Upper lobe of left lung (tissue), 6 donors: ENCODE data around the gene NUP188. TPM values are rescaled to one million over a fixed set of nuclear protein-coding genes. Genes with fewer than 3 reads are reported as not detected.

Source experiments
- ATAC-seq, 2 donors: fragments of 200-7000 bp; cut with Tn5 transposase; one replicate each; pipeline ENCODE4 v1.9.1; 2022; ENCODE audit warnings: mild to moderate bottlenecking in 2 of 2, moderate library complexity in 2 of 2; ENCODE audit not compliant: low FRiP score in 2 of 2
- DNase-seq, 2 donors: peaks; one replicate each; pipeline ENCODE4 v3.0.0-alpha.2; 2019 to 2020
- H3K27ac ChIP-seq, 4 donors: fragments of 200-600 bp; sonication (generic); one replicate each; pipeline ENCODE4 v1.5.1; 2016 to 2019
- H3K27me3 ChIP-seq, 4 donors: fragments of 200-600 bp; sonication (generic); one replicate each; pipeline ENCODE4 v1.5.1; 2017 to 2019
- H3K36me3 ChIP-seq, 4 donors: fragments of 200-600 bp; sonication (generic); one replicate each; pipeline ENCODE4 v1.5.1; 2016 to 2019
- H3K4me1 ChIP-seq, 4 donors: fragments of 200-600 bp; sonication (generic); one replicate each; pipeline ENCODE4 v1.5.1; 2018 to 2019
- H3K4me3 ChIP-seq, 4 donors: fragments of 200-600 bp; sonication (generic); one replicate each; pipeline ENCODE4 v1.5.1; 2017 to 2019; ENCODE audit warnings: mild to moderate bottlenecking in 2 of 4, moderate library complexity in 1 of 4
- H3K9me3 ChIP-seq, 4 donors: fragments of 200-600 bp; sonication (generic); one replicate each; pipeline ENCODE4 v1.5.1; 2018 to 2019
- CTCF ChIP-seq, 6 experiments: fragments of 450-650 bp in 4 of 6; fragments of 200-600 bp in 2 of 6; sonication (generic) in 2 of 6; IDR thresholded peaks; one replicate each; pipeline ENCODE4 v1.5.1; 2016 to 2019; ENCODE audit warnings: antibody characterized with exemption in 6 of 6
- EP300 ChIP-seq, 4 donors: sonication (generic); formaldehyde crosslinking; IDR thresholded peaks; one replicate each; pipeline ENCODE4 v1.5.1; 2017; ENCODE audit warnings: antibody characterized with exemption in 4 of 4, control low read depth in 2 of 4
- POLR2A ChIP-seq, 4 donors: fragments of 450-650 bp; IDR thresholded peaks; one replicate each; pipeline ENCODE4 v1.5.1; 2016 to 2017; ENCODE audit warnings: antibody characterized with exemption in 4 of 4, mild to moderate bottlenecking in 2 of 4
- POLR2AphosphoS5 ChIP-seq, 2 donors: sonication (generic); formaldehyde crosslinking; IDR thresholded peaks; one replicate each; pipeline ENCODE4 v1.5.1; 2017; ENCODE audit warnings: antibody characterized with exemption in 2 of 2
- WGBS, 2 donors: methylation state at CpG; one replicate each; pipeline ENCODE4 v1.1.5; 2017 to 2018; 5-methylcytosine and 5-hydroxymethylcytosine counted together
- total RNA-seq, 6 donors: library from RNA; depleted of rRNA in 4 of 6; stranded (reverse); fragments of >200 nt in 4 of 6; gene quantifications; one replicate each; pipeline versions ENCODE4 v1.1.0 to v1.2.1, GENCODE V29; 2016 to 2021
- donor health status: DM: no; HTN: no; CAD: no; lungs with moderate emphysema.
- donor health status: DM: no; HTN: yes; CAD: no; lungs with severe emphysema.

NUP188 gene
- total RNA-seq, 6 donors from 2014 or later = 30.4 to 225 (median 50.1) TPM

- no peak overlapping the region for H3K27ac ChIP-seq
- peaks cover 19 to 26% (median 23%) of the 10 kb centered on the region in 4 donors for H3K4me1 ChIP-seq
- no peak overlapping the region for H3K4me3 ChIP-seq
- TF ChIP-seq POLR2AphosphoS5 (IDR thresholded peaks at IDR 0.05) = no peak
- no peak for TF ChIP-seq POLR2A (IDR thresholded peaks at IDR 0.05)
- no peak for TF ChIP-seq EP300 (IDR thresholded peaks at IDR 0.05)
- TF ChIP-seq CTCF (IDR thresholded peaks at IDR 0.05) = no peak
- H3K9me3 ChIP-seq = no peaks in the 10 kb centered on the region
- 96 to 98% methylated on average over 8 to 12 of the region's 12 CpGs for WGBS, 2 donors
- no peak for ATAC-seq
- H3K36me3 ChIP-seq = peaks cover 16 to 45% (median 28%) of the 10 kb centered on the region in 4 donors
- H3K27me3 ChIP-seq = no peaks in the 10 kb centered on the region
- no peak for DNase-seq
Measured at GRCh38 chr9:129040113-129040643, 92.7 kb downstream of the NUP188 start.

- Histone ChIP-seq H3K27ac (no peak overlapping the region), H3K9me3 (no peaks in the 10 kb centered on the region), H3K27me3 (no peaks in the 10 kb centered on the region), H3K4me1 (peaks cover 12 to 16% (median 15%) of the 10 kb centered on the region in 4 donors), H3K4me3 (no peak overlapping the region), H3K36me3 (peaks cover 16 to 57% (median 35%) of the 10 kb centered on the region in 4 donors)
- TF ChIP-seq POLR2A (IDR thresholded peaks at IDR 0.05) (no peak), EP300 (IDR thresholded peaks at IDR 0.05) (no peak), POLR2AphosphoS5 (IDR thresholded peaks at IDR 0.05) (no peak)
- 96 to 97% methylated on average over 12 to 16 of the region's 16 CpGs for WGBS, 2 donors
- no peak for DNase-seq
- no peak for ATAC-seq
Measured at GRCh38 chr9:129042016-129042415, 94.5 kb downstream of the NUP188 start.

- DNase-seq (peak in 1 of 2 donors; percentile 86), ATAC-seq (peak; percentile 58 to 92)
- 73 to 74% methylated on average over 8 of the region's 8 CpGs for WGBS, 2 donors
- no peaks in the 10 kb centered on the region for H3K4me1 ChIP-seq
- TF ChIP-seq EP300 (IDR thresholded peaks at IDR 0.05) (no peak), POLR2AphosphoS5 (IDR thresholded peaks at IDR 0.05) (peak in 1 of 2 donors; percentile 37)
- no peak overlapping the region for H3K4me3 ChIP-seq
- no peaks in the 10 kb centered on the region for H3K9me3 ChIP-seq
- no peak overlapping the region for H3K27ac ChIP-seq
- H3K27me3 ChIP-seq = no peaks in the 10 kb centered on the region
- H3K36me3 ChIP-seq = peaks cover 21 to 83% (median 43%) of the 10 kb centered on the region in 4 donors
Measured at GRCh38 chr9:129052592-129052991, 105.1 kb downstream of the NUP188 start.

- no peak for DNase-seq
- 81 to 93% methylated on average over 6 of the region's 6 CpGs for WGBS, 2 donors
- no peak for TF ChIP-seq POLR2A (IDR thresholded peaks at IDR 0.05)
- Histone ChIP-seq H3K27ac (peak overlapping the region in 1 of 4 donors; percentile 10), H3K4me1 (no peaks in the 10 kb centered on the region), H3K9me3 (no peaks in the 10 kb centered on the region), H3K36me3 (peaks cover 20 to 79% (median 39%) of the 10 kb centered on the region in 4 donors), H3K27me3 (no peaks in the 10 kb centered on the region), H3K4me3 (no peak overlapping the region)
- no peak for ATAC-seq
Measured at GRCh38 chr9:129053020-129053419, 105.5 kb downstream of the NUP188 start.

- no peak for ATAC-seq
- WGBS, 2 donors = 89 to 96% methylated on average over 5 of the region's 5 CpGs
- H3K36me3 ChIP-seq = peaks cover 13 to 75% (median 31%) of the 10 kb centered on the region in 4 donors
Measured at GRCh38 chr9:129054163-129054851, 106.8 kb downstream of the NUP188 start.

More at GRCh38 chr9:129054163-129054851, 106.8 kb downstream of the NUP188 start:
- Histone ChIP-seq H3K9me3 (no peaks in the 10 kb centered on the region), H3K27me3 (no peaks in the 10 kb centered on the region), H3K4me1 (no peaks in the 10 kb centered on the region), H3K27ac (no peak overlapping the region), H3K4me3 (no peak overlapping the region)
- TF ChIP-seq CTCF (IDR thresholded peaks at IDR 0.05) (no peak), POLR2A (IDR thresholded peaks at IDR 0.05) (no peak), EP300 (IDR thresholded peaks at IDR 0.05) (no peak), POLR2AphosphoS5 (IDR thresholded peaks at IDR 0.05) (no peak)
- DNase-seq = no peak

Other genes with a start within 250 kb of the NUP188 start
- 10 to 100 TPM in 4 of 6 donors, 1 to 10 TPM in 2; 4.8 to 38.8 (median 14.0) TPM for gene PKN3, start 245.2 kb upstream of the NUP188 start, total RNA-seq
- gene ZDHHC12, start 223.6 kb upstream of the NUP188 start, total RNA-seq = 10 to 100 TPM; 21.7 to 70.1 (median 50.6) TPM
- gene ZER1, start 175.8 kb upstream of the NUP188 start, total RNA-seq = 10 to 100 TPM; 30.9 to 55.5 (median 44.0) TPM
- 10 to 100 TPM; 14.7 to 27.0 (median 19.2) TPM for gene TBC1D13, start 160.4 kb upstream of the NUP188 start, total RNA-seq
- 10 to 100 TPM; 20.6 to 70.2 (median 28.8) TPM for gene ENDOG, start 129.2 kb upstream of the NUP188 start, total RNA-seq
- gene SPOUT1, start 117.9 kb upstream of the NUP188 start, total RNA-seq = 100 to 1,000 TPM in 1 of 6 donors, 10 to 100 TPM in 5; 10.5 to 108 (median 41.7) TPM
- gene KYAT1, start 65.7 kb upstream of the NUP188 start, total RNA-seq = 10 to 100 TPM in 1 of 6 donors, 1 to 10 TPM in 5; 3.9 to 10.5 (median 5.4) TPM
- 100 to 1,000 TPM in 2 of 6 donors, 10 to 100 TPM in 4; 49.0 to 132 (median 67.0) TPM for gene LRRC8A, start 65.6 kb upstream of the NUP188 start, total RNA-seq
- 100 to 1,000 TPM in 1 of 6 donors, 10 to 100 TPM in 5; 27.6 to 286 (median 57.7) TPM for gene PHYHD1, start 26.7 kb upstream of the NUP188 start, total RNA-seq
- gene DOLK, start 96 bp upstream of the NUP188 start, total RNA-seq = 10 to 100 TPM in 5 of 6 donors, 1 to 10 TPM in 1; 5.7 to 24.5 (median 12.3) TPM
- gene SH3GLB2, start 80.6 kb downstream of the NUP188 start, total RNA-seq = 100 to 1,000 TPM in 2 of 6 donors, 10 to 100 TPM in 4; 69.6 to 202 (median 94.1) TPM
- 10 to 100 TPM; 18.6 to 95.3 (median 28.6) TPM for gene MIGA2, start 88.9 kb downstream of the NUP188 start, total RNA-seq
- gene DOLPP1, start 133.4 kb downstream of the NUP188 start, total RNA-seq = 10 to 100 TPM in 2 of 6 donors, 1 to 10 TPM in 4; 3.9 to 14.8 (median 8.2) TPM
- 10 to 100 TPM; 18.5 to 34.3 (median 26.0) TPM for gene CRAT, start 163.1 kb downstream of the NUP188 start, total RNA-seq
- gene PTPA, start 163.7 kb downstream of the NUP188 start, total RNA-seq = 100 to 1,000 TPM in 2 of 6 donors, 10 to 100 TPM in 4; 48.2 to 130 (median 67.2) TPM
- 10 to 100 TPM in 3 of 6 donors, 1 to 10 TPM in 3; 3.7 to 17.0 (median 10.3) TPM for gene IER5L, start 230.6 kb downstream of the NUP188 start, total RNA-seq